HG02970 (cell line): Measurements from ENCODE around the gene HOGA1.

Experiments used
- ATAC-seq: cut with Tn5 transposase; IDR thresholded peaks from one replicate; pipeline ENCODE4 v1.9.1; 2021; ENCODE audit warnings: mild to moderate bottlenecking, moderate library complexity, moderate number of reproducible peaks; ENCODE audit not compliant: unreplicated experiment, low FRiP score

HOGA1 gene

DNA sequence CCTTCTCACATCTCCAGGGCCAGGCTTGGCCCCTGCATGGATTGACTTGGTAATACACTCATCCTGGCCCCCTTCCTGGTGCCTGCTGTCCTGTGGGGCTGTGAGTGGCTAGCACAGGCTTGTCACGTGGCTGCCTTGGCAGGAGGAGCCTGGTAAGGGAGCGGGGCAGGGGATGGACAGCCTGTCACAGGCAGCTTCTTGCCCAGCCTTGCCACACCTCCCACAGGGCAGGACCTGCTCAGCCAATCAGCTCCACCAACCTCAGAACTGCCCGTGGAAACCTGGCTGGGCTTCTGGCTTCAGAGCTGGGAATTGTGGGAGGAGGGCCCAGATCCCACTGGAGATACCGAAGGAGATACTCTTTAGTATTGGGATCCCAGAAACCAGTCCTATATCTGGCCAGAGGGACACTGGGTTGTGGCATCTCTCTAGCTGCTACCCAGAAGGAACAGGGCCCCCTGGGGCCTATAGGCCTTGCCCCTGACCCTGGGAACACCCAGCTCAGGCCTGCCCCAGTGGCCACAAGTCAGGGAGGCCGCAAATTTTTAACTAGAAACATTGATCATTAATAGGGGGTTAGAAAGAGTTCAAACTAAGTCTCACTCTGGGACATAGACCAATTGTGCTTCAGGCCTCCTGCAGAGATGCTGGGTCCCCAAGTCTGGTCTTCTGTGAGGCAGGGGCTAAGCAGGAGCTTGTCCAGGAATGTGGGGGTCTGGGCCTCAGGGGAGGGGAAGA is at the start of gene HOGA1:
HOGA1 (plus strand) TSS at position 330 of the 738 bp plus-strand sequence; CDS start at position 645, 315 bp downstream.
- no peak for ATAC-seq

GRCh38 chr10:97534746-97535367 is 49.3 kb upstream of the HOGA1 start:
- ATAC-seq = no peak

GRCh38 chr10:97537186-97537869 is 46.9 kb upstream of the HOGA1 start:
- ATAC-seq = no peak

DNA sequence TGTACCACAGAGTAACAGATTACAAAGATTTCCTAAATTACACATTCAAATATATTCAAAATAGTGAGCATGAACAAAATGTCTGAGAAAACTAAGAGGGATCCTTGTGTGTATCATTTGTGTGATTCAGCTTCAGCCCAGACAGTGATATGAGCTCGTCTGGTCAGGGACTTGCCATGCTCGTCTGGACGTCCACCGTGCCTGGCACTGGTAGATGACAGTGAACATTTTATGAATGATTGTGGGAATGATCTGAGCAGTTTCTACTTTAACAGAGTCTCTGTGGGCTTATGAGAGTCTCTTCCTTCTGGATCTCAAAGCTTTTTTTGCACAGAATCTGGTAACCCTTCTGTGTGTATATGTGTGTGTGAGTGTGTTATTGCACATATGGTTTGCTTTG is 45.8 kb upstream of the HOGA1 start:
- no peak for ATAC-seq

- ATAC-seq = no peak
Observed at GRCh38 chr10:97538839-97539238, 45.4 kb upstream of the HOGA1 start.

DNA sequence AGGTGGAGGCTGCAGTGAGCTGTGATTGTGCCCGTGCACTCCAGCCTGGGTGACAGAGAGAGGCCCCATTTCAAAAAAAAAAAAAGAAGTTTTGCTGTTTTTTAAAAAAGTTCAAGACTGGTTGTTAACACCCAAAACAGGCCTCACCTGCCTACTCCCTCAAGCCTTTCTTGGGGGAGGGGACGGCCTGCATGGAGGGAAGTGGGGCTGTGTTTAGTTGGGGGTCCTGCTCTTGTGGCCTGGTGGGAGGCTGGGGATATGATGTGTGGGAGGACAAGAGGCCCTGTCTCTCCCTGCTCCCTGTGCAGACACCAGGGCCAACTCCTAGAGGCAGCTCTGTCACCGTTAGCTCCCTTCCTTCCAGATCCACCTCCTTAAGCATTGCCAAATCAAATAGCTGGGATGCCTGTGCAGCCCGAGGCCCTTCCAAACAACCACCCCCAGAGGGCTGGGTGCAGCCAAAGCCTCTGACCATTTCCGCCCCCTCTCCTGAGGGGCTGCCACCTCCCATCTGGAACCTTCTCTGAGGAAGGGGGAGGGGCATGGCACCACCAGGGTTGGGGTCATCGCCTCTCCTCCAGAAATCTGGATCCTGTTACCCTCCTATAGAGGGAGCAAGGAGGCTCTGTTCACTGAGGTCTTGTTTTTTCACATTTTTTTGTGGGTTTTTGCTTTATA is 44.5 kb upstream of the HOGA1 start:
- no peak for ATAC-seq

DNA sequence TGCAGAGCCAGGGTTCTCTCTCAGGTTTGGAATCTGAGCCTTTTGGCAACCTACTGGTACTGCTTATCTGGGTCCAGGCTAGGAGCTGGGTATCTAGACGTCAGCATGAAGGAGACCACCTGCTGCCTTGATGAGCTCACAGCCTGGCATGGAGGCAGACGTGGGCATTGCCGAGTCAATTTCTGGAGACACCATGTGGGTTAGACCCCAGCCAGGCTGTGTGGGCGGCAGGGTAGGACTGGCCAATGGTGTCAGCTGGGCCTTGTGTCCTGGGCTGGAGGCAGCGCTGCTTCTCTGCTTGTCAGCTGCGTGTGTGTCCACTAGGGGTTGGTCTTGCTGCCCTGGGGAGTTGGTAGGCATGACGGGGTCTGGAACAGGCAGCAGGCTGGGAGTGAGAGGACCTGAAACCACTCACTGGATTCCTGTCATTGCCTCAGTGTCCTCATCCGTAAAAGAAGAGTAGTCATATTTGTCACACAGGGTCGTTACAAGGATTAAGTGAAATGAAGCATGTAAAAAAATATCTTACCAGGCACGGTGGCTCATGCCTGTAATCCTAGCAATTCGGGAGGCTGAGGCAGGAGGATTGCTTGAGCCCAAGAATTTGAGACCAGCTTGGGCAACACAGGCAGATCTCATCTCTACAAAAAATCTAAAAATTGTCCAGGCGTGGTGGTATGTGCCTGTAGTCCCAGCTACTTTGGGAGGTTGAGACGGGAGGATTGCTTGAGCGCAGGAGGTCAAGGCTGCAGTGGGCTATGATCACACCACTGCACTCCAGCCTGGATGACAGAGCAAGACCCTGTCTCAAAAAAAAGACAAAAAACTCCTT is 43.3 kb upstream of the HOGA1 start:
- ATAC-seq = no peak

DNA sequence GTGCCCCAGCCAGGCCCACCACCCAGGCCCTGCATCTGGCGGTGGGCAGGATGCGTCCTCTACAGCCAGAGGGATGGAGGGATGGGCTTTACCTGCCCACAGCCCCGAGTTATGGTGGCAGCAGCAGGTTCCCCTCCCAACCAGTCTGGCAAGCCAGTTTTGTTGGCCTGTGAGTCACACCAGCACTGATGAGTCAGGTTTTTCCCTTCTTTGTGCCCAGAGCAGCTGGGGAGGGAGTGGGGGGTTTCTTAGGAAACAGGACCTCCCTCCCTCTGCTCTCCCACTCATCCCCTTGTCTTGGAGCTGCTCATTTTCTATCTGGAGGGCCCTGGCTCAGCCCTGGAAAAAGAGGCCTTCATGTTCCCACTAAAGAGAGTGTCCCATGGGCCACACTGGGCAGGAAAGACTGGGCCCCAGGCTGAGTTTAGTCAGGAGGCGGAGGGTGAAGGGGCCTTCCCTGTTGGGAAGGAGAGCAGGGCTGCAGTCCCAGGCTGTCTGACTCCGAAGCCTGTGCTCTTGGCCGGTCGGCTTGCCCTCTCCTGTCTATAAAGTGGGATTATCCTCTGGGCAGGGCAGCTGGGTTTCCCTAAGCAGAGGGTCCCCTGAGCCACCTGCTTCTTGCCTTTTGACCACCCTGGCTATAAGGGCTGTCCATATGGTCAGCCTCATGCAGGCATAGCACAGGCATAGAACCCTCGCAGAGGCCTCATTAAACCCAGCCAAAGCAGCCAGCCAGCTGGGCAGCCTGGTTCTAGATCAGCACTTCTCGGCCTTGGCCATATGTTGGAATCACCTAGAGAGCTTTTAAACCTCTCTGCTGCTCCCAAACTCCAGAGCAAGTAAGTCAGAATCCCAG is 41.8 kb upstream of the HOGA1 start:
- no peak for ATAC-seq

DNA sequence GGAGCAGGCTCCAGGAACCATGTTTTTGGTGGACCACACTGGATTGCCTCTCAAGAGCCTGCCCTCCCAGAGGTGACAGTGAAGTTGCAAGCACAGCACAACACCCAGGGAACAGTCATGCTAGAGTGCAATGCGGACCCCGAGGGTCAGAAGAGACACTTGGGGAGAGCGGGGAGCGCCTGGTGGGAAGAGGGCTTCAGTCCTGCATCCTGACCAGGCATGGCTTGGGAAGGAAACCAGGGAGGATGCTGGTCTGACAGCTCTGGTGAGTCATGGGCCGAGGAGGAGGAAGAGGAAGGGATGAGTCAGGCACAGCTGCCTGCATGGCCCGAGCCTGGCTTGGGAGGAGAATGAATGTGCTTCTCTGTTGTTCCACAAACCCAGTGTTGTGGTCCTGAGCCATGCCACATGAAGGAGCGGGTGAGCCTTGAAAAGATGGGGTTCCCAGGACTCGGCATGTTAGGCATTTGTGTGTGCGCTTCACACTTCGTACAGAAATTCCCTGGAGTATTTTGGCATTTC is 41.1 kb upstream of the HOGA1 start:
- ATAC-seq = no peak

GRCh38 chr10:97546456-97547270 is 37.5 kb upstream of the HOGA1 start:
- no peak for ATAC-seq

GRCh38 chr10:97547271-97547600 is 37.0 kb upstream of the HOGA1 start:
- ATAC-seq = no peak

DNA sequence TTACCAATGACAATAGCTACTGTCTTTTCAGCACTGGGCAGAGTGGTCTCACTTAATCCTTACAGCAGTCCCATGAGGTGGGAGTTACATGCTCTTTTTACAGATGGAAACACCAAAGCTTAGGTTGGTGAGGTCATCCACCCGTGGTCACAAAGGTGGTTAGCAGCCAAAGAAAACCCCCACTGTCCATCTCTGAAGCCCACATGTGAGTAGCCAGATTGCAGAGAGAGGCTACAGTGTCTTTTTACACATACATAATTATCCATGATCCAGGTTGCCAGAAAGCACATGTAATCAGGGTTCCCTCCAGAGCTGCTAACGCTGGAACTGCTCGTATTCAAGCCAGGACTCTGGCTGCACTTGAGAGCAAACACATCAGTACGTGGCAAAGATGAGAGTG is 36.2 kb upstream of the HOGA1 start:
- ATAC-seq = no peak

DNA sequence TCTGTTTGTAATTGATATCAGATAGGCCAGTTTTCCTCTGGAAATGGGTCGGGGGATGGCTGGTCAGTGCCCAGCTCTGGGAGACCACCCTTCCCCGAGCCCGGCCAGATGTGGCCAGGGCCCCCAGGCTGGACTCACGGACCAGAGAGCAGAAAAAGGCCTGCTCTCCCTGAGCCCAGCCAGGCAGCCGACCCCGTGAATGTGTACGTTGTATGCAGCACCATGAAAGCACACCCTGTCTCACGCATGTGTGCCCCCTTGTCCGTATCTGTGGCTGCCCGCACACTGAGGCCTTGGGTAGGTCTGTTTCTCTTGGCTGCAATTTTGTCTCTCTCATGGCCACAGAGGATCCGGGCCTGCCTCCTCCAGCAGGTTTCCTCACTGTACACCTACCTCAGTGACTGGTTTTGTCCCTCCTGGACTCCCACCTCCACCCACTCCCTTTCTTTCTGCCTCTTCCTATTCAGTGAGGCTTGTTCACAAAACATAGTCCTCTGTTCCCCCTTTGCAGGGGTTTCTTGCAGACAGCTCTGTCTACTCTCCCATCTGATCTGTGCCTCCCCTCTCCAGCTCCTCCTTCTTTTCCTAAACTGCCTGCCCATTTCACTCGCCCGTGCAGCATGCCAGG is 35.2 kb upstream of the HOGA1 start:
- no peak for ATAC-seq

DNA sequence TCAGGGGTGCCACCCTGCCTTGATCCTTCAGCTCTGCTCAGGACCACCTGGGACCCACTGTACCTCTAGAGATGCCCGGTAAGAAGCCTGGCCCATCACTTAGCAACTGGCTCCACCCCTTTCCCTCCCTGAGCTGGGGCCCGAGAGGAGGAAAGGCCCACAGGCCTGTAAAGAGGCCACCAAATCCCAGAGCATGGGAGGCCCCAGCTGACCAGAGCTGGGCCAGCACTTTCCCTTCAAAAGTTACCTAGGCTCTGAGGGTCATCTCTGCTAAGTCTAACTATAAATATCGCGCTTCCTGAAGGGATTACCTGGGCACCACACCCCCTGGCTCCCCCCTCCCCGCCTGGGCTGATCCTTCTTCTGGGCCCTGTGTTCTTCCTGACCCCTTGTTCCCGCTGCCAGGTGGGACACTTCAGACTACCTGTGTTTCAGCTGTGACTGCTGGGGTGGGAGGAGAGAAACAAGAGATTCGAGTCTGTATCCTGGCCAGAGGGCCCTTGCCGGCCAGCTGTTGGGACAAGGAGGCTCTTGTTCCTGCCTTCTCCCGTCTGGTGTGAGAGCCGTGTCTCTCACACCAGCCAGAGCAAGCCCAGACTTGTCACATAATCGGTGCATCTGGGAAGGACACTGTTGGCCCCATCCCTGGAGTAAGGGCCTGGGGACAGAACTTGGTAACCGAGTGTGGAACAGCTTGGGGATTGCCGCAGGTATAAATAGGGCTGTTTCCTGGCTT is 34.4 kb upstream of the HOGA1 start:
- ATAC-seq = no peak

- no peak for ATAC-seq
Observed at GRCh38 chr10:97550336-97551149, 33.6 kb upstream of the HOGA1 start.

DNA sequence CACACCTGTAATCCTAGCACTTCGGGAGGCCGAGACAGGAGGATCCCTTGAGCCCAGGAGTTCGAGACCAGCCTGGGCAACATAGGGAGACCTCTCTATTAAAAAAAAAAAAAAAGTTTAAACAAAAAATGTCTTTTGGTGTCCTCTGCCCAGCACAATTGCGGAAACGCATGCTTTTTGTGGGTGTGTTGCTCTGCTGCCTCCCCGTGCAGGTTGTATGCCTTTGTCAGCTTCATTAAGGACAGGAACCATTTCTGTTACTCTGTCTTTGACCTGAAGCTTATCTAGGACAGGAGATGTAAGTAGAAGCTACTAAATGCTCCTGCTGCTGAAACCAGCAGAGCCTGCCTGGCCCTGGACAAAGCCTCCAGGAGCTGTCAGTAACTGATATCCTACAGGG is 32.9 kb upstream of the HOGA1 start:
- ATAC-seq = no peak
